HepG2 (cell line): ENCODE results near the gene VAMP8. TPM values are rescaled to one million over a fixed set of nuclear protein-coding genes. Genes with fewer than 3 reads are reported as not detected.

ENCODE experiments used
- ATF7 ChIP-seq, 2 experiments: fragments of 450-650 bp in 1 of 2; sonication (generic) in 1 of 2; formaldehyde crosslinking in 1 of 2; IDR thresholded peaks; 2 replicates each; pipeline versions ENCODE4 v1.4.0 to v1.6.1; 2016 to 2020; ENCODE audit warnings: antibody characterized with exemption in 1 of 2, mild to moderate bottlenecking in 1 of 2, missing genetic modification reagents in 1 of 2
- ATRX ChIP-seq: sonication (generic); formaldehyde crosslinking; IDR thresholded peaks from 2 replicates; pipeline ENCODE4 v1.4.0; 2020; ENCODE audit warnings: missing genetic modification reagents, borderline replicate concordance
- GFI1 ChIP-seq: sonication (generic); formaldehyde crosslinking; IDR thresholded peaks from 2 replicates; pipeline ENCODE4 v1.5.0; 2020; ENCODE audit warnings: missing genetic modification reagents, mild to moderate bottlenecking, borderline replicate concordance
- KDM5B ChIP-seq: sonication (generic); formaldehyde crosslinking; IDR thresholded peaks from 2 replicates; pipeline ENCODE4 v1.4.0; 2020; ENCODE audit warnings: missing genetic modification reagents, mild to moderate bottlenecking, borderline replicate concordance
- KMT2A ChIP-seq: sonication (generic); formaldehyde crosslinking; IDR thresholded peaks from 2 replicates; pipeline ENCODE4 v1.4.0; 2020; ENCODE audit warnings: missing genetic modification reagents
- MYNN ChIP-seq: sonication (generic); formaldehyde crosslinking; IDR thresholded peaks from 2 replicates; pipeline ENCODE4 v1.4.0; 2020; ENCODE audit warnings: mild to moderate bottlenecking, low read depth, missing genetic modification reagents
- NFE2L2 ChIP-seq: fragments of 150-350 bp; IDR thresholded peaks from 2 replicates; pipeline ENCODE4 v1.6.1; 2014; ENCODE audit warnings: low read length
- NFYC ChIP-seq: IDR thresholded peaks from 2 replicates; pipeline ENCODE4 v1.6.1; 2016; ENCODE audit warnings: missing genetic modification reagents, missing compliant biosample characterization
- RAD21 ChIP-seq: fragments of 450-650 bp; formaldehyde crosslinking; IDR thresholded peaks from 2 replicates; pipeline ENCODE4 v1.5.0; 2020; ENCODE audit warnings: mild to moderate bottlenecking
- RFXAP ChIP-seq: sonication (generic); formaldehyde crosslinking; IDR thresholded peaks from 2 replicates; pipeline ENCODE4 v1.4.0; 2020; ENCODE audit warnings: missing genetic modification reagents, borderline replicate concordance
- TCF7L2 ChIP-seq: IDR thresholded peaks from 2 replicates; pipeline ENCODE4 v1.6.1; 2011; ENCODE audit warnings: mild to moderate bottlenecking, low read depth, low read length, moderate library complexity
- TEAD2 ChIP-seq: sonication (generic); formaldehyde crosslinking; IDR thresholded peaks from 2 replicates; pipeline ENCODE4 v1.9.0; 2021; ENCODE audit warnings: missing genetic modification reagents
- ZNF101 ChIP-seq: sonication (generic); formaldehyde crosslinking; IDR thresholded peaks from 2 replicates; pipeline ENCODE4 v1.4.0; 2020; ENCODE audit warnings: mild to moderate bottlenecking, low read depth, missing genetic modification reagents, borderline replicate concordance
- ZNF253 ChIP-seq: sonication (generic); formaldehyde crosslinking; IDR thresholded peaks from 2 replicates; pipeline ENCODE4 v1.8.0; 2022; ENCODE audit warnings: mild to moderate bottlenecking, missing genetic modification reagents, borderline replicate concordance
- ZNF264 ChIP-seq: sonication (generic); formaldehyde crosslinking; IDR thresholded peaks from 2 replicates; pipeline ENCODE4 v1.4.0; 2020; ENCODE audit warnings: missing genetic modification reagents
- ZNF317 ChIP-seq: sonication (generic); formaldehyde crosslinking; IDR thresholded peaks from 2 replicates; pipeline ENCODE4 v1.5.0; 2020; ENCODE audit warnings: mild to moderate bottlenecking, missing genetic modification reagents
- ZNF44 ChIP-seq: sonication (generic); formaldehyde crosslinking; IDR thresholded peaks from 2 replicates; pipeline ENCODE4 v1.5.1; 2020; ENCODE audit warnings: mild to moderate bottlenecking, missing genetic modification reagents
- ZNF441 ChIP-seq: sonication (generic); formaldehyde crosslinking; IDR thresholded peaks from 2 replicates; pipeline ENCODE4 v1.7.0; 2021; ENCODE audit warnings: missing genetic modification reagents, borderline replicate concordance
- ZNF766 ChIP-seq: sonication (generic); formaldehyde crosslinking; IDR thresholded peaks from 2 replicates; pipeline ENCODE4 v1.5.0; 2020; ENCODE audit warnings: missing genetic modification reagents, borderline replicate concordance
- polyA plus RNA-seq, 8 experiments: library from polyadenylated mRNA; depleted of rRNA in 3 of 8; stranded (reverse) in 7 of 8; unstranded in 1 of 8; fragments of >200 nt; fragmentation: Illumina TruSeq in 4 of 8; extraction: Trizol in 4 of 8; gene quantifications; 2 replicates each; pipeline versions ENCODE4 v1.2.1 to v1.2.3, GENCODE V29; 2011 to 2016; ENCODE audit warnings: low read depth in 4 of 8, missing spikeins in 1 of 8, mixed read lengths in 1 of 8; ENCODE audit not compliant: insufficient read depth in 1 of 8
- total RNA-seq, 5 experiments: library from RNA; depleted of rRNA; stranded (reverse); fragments of >200 nt; fragmentation: Illumina TruSeq; extraction: Trizol; gene quantifications; 2 replicates each; pipeline ENCODE4 v1.2.3, GENCODE V29; 2016; ENCODE audit warnings: low read depth in 1 of 5
- TF ChIP-seq, protein P1 (sequence below): sonication (generic); formaldehyde crosslinking; IDR thresholded peaks from 2 replicates; pipeline ENCODE4 v1.4.0; 2020; ENCODE audit warnings: mild to moderate bottlenecking, missing genetic modification reagents
- TF ChIP-seq, protein P2 (sequence below): sonication (generic); formaldehyde crosslinking; IDR thresholded peaks from 2 replicates; pipeline ENCODE4 v1.8.1; 2023; ENCODE audit warnings: missing genetic modification reagents, mild to moderate bottlenecking, borderline replicate concordance
- TF ChIP-seq, protein P3 (sequence below): sonication (generic); formaldehyde crosslinking; IDR thresholded peaks from 2 replicates; pipeline ENCODE4 v1.8.1; 2023; ENCODE audit warnings: mild to moderate bottlenecking, moderate library complexity, missing genetic modification reagents
- TF ChIP-seq, protein P4 (sequence below): sonication (generic); formaldehyde crosslinking; IDR thresholded peaks from 2 replicates; pipeline ENCODE4 v1.5.0; 2020; ENCODE audit warnings: mild to moderate bottlenecking, missing genetic modification reagents

Gene VAMP8
- total and polyA plus RNA-seq, 2 of the 13 experiments (the other 11 are each of a cell fraction or from before 2014, with no cell fraction given), result 83.3 to 157 TPM

DNA sequence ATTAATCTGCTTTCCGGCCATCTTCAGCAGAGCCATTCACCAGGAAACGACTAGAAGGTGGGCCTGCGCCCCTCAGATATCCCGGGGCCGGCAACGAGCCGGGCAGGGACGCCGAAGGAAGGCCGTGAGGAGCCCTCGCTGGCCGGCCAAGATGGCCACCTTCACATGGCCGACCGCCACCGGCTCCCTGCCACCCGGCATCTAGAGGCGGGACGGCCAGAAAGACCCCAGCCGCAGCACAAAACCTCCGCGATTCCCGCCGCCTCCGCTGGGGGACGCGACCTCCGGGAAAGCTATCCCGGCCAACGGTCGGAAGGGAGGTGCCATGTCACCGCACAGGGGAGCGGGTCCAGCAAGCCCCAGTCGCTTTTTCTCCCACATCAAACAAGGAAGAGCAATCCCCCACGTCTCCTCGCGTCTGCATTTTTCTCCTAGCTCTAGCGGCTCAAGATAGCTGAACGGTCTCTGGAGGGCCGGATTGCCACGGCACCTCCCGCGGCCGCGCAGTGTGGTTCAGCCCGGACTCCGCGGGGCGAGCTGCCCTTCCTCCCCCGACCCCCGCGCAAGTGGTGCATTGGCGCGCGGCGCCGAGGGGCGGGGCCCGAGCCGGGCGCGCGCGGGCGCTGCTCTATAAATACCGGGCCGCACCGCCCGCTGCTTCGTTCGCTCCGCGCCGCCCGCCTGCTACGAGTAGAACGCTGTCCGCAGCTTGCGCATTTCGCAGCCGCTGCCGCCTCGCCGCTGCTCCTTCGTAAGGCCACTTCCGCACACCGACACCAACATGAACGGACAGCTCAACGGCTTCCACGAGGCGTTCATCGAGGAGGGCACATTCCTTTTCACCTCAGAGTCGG, 38.7 kb upstream of the VAMP8 start, which contains the start of gene MAT2A (continued):
- TF ChIP-seq, protein P1, sequence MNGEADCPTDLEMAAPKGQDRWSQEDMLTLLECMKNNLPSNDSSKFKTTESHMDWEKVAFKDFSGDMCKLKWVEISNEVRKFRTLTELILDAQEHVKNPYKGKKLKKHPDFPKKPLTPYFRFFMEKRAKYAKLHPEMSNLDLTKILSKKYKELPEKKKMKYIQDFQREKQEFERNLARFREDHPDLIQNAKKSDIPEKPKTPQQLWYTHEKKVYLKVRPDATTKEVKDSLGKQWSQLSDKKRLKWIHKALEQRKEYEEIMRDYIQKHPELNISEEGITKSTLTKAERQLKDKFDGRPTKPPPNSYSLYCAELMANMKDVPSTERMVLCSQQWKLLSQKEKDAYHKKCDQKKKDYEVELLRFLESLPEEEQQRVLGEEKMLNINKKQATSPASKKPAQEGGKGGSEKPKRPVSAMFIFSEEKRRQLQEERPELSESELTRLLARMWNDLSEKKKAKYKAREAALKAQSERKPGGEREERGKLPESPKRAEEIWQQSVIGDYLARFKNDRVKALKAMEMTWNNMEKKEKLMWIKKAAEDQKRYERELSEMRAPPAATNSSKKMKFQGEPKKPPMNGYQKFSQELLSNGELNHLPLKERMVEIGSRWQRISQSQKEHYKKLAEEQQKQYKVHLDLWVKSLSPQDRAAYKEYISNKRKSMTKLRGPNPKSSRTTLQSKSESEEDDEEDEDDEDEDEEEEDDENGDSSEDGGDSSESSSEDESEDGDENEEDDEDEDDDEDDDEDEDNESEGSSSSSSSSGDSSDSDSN (CRISPR knock-in tag), result peak; percentile 91
- peak; percentile 28 for TF ChIP-seq ZNF253
- no peak for TF ChIP-seq NFE2L2
- TF ChIP-seq TCF7L2, result no peak
- peak; percentile 47; the same call in 1 of the 2 replicates for TF ChIP-seq ZNF441 (CRISPR knock-in tag)
- no peak for TF ChIP-seq ZNF101
- TF ChIP-seq MYNN, result peak; percentile 49; the same call in 1 of the 2 replicates
- TF ChIP-seq ZNF44 (CRISPR knock-in tag), result peak; percentile 86
- peak; percentile 46; the same call in 1 of the 2 replicates for TF ChIP-seq RFXAP
- TF ChIP-seq TEAD2 (CRISPR knock-in tag), result peak; percentile 90; the same call in 1 of the 2 replicates
- TF ChIP-seq RAD21, result peak; percentile 86
- TF ChIP-seq KMT2A (CRISPR knock-in tag), result no peak; the same call in 1 of the 2 replicates
- TF ChIP-seq ATRX (CRISPR knock-in tag), result no peak
- TF ChIP-seq, protein P2, sequence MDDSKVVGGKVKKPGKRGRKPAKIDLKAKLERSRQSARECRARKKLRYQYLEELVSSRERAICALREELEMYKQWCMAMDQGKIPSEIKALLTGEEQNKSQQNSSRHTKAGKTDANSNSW (CRISPR knock-in tag), result peak; percentile 83; the same call in 1 of the 2 replicates
- TF ChIP-seq GFI1 (CRISPR knock-in tag), result peak; percentile 27; the same call in 1 of the 2 replicates
- TF ChIP-seq, protein P3, sequence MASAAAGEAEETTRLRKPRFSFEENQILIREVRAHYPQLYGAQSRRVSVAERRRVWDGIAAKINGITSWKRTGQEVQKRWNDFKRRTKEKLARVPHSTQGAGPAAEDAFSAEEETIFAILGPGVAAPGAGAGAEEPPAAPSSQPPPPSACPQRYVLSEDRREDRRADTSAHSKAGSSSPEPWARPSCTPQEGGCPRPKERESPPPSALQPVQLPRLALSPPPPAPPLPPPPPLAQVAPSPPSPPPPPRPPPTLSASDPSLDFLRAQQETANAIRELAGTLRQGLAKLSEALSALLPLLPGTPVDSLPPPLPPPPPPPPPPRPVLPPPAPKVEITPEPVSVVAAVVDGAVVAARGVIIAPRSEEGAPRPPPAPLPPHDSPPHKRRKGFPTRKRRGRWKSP, result peak; percentile 84
- peak; percentile 79 for TF ChIP-seq ZNF264 (CRISPR knock-in tag)
- TF ChIP-seq ZNF317 (CRISPR knock-in tag), result peak; percentile 90
- TF ChIP-seq KDM5B (CRISPR knock-in tag), result peak; percentile 65
- TF ChIP-seq, protein P4, sequence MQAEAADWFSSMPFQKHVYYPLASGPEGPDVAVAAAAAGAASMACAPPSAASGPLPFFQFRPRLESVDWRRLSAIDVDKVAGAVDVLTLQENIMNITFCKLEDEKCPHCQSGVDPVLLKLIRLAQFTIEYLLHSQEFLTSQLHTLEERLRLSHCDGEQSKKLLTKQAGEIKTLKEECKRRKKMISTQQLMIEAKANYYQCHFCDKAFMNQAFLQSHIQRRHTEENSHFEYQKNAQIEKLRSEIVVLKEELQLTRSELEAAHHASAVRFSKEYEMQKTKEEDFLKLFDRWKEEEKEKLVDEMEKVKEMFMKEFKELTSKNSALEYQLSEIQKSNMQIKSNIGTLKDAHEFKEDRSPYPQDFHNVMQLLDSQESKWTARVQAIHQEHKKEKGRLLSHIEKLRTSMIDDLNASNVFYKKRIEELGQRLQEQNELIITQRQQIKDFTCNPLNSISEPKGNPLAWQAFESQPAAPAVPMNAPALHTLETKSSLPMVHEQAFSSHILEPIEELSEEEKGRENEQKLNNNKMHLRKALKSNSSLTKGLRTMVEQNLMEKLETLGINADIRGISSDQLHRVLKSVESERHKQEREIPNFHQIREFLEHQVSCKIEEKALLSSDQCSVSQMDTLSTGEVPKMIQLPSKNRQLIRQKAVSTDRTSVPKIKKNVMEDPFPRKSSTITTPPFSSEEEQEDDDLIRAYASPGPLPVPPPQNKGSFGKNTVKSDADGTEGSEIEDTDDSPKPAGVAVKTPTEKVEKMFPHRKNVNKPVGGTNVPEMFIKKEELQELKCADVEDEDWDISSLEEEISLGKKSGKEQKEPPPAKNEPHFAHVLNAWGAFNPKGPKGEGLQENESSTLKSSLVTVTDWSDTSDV, result peak; percentile 97
- TF ChIP-seq NFYC, result peak; percentile 35
- TF ChIP-seq ATF7 (IDR thresholded peaks at IDR 0.05), result peak; percentile 92
- no peak; the same call in 1 of the 2 replicates for TF ChIP-seq ATF7 (CRISPR knock-in tag; IDR thresholded peaks at IDR 0.05)
- peak; percentile 79 for TF ChIP-seq ZNF766
